Measurements from ENCODE around the gene ERI3. TPM values are rescaled to one million over a fixed set of nuclear protein-coding genes. Genes with fewer than 3 reads are reported as not detected.

Gene ERI3
- polyA plus RNA-seq, 2 of the 4 experiments (the other 2 are of a cell fraction): 43.4 to 44.7 TPM

- ATAC-seq: no peak
- H3K9me3 ChIP-seq: no peaks in the 10 kb centered on the region
- no peaks in the 10 kb centered on the region for H3K4me1 ChIP-seq
- ChIA-PET CTCF (interaction anchor here (1.1 to 1.6 kb wide), 3 partner anchors 11 to 347 kb away, joined by 3 to 8 read pairs (median 4); no protein-coding TSS in a partner anchor), POLR2A (no interaction called here)
- H3K27ac ChIP-seq: no peak overlapping the region
- no peak for TF ChIP-seq HOXB5 (CRISPR knock-in tag; IDR thresholded peaks at IDR 0.05)
- TF ChIP-seq TFCP2L1 (CRISPR knock-in tag; IDR thresholded peaks at IDR 0.05): no peak
- TF ChIP-seq RAD21 (conservative IDR thresholded peaks at IDR 0.05 in 1 of 2, IDR thresholded peaks at IDR 0.05 in 1 of 2): no peak
- no peak for TF ChIP-seq NFE2L2 (conservative IDR thresholded peaks at IDR 0.05; ENCODE audit: low read length)
- TF ChIP-seq ZC3H11A (IDR thresholded peaks at IDR 0.05): no peak
- TF ChIP-seq JUNB (IDR thresholded peaks at IDR 0.05): no peak
- TF ChIP-seq RFX5 (IDR thresholded peaks at IDR 0.05): no peak
- TF ChIP-seq ESRRA (IDR thresholded peaks at IDR 0.05; ENCODE audit: borderline replicate concordance, low read length): no peak
- TF ChIP-seq EHF (CRISPR knock-in tag; IDR thresholded peaks at IDR 0.05): no peak
- no peak for TF ChIP-seq POLR2AphosphoS2 (conservative IDR thresholded peaks at IDR 0.05; ENCODE audit: low read length)
- TF ChIP-seq, protein P1, sequence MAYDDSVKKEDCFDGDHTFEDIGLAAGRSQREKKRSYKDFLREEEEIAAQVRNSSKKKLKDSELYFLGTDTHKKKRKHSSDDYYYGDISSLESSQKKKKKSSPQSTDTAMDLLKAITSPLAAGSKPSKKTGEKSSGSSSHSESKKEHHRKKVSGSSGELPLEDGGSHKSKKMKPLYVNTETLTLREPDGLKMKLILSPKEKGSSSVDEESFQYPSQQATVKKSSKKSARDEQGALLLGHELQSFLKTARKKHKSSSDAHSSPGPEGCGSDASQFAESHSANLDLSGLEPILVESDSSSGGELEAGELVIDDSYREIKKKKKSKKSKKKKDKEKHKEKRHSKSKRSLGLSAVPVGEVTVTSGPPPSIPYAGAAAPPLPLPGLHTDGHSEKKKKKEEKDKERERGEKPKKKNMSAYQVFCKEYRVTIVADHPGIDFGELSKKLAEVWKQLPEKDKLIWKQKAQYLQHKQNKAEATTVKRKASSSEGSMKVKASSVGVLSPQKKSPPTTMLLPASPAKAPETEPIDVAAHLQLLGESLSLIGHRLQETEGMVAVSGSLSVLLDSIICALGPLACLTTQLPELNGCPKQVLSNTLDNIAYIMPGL (CRISPR knock-in tag; IDR thresholded peaks at IDR 0.05; ENCODE audit: borderline replicate concordance): no peak
- no peak for TF ChIP-seq PBX3 (IDR thresholded peaks at IDR 0.05)
- TF ChIP-seq EP300 (IDR thresholded peaks at IDR 0.05): no peak
- TF ChIP-seq HOXB13 (CRISPR knock-in tag; IDR thresholded peaks at IDR 0.05; ENCODE audit: low read depth): no peak
- no peak for TF ChIP-seq HOXA7 (CRISPR knock-in tag; IDR thresholded peaks at IDR 0.05)
- WGBS (ENCODE audit: missing lambda C conversion rate): 89% methylated on average over 12 of the region's 12 CpGs
- no peak for DNase-seq (ENCODE audit: low read depth in 1 of 2, low spot score in 1 of 2)
- no peak for FAIRE-seq
- H3K4me2 ChIP-seq: no peak overlapping the region
- no peak overlapping the region for H3K4me3 ChIP-seq
Measured at GRCh38 chr1:44305962-44306422, 49.1 kb downstream of the ERI3 start.

DNA sequence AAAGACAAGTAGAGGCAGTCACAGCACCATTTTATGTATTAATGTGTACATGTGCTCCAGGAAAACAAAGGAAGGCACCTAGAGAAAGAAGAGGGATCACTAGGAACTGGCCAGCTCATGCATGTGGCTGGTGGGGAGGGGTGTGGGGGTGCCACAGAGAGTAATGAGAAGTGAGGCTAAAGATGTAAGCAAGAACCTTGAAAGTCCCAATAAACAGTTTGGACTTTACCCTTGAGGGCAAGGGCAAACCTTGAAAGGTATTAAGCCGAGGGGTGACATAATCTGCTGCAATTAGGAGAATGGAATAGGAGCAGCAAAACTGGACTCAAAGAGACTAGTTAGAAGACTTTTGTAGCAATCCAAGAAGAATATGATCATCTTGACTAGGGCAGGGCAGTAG is 51.5 kb downstream of the ERI3 start:
- ChIA-PET CTCF (no interaction called here), POLR2A (no interaction called here)
- H3K9me3 ChIP-seq: no peaks in the 10 kb centered on the region
- H3K4me2 ChIP-seq: no peak overlapping the region
- ATAC-seq (no peak), DNase-seq (ENCODE audit: low read depth in 1 of 2, low spot score in 1 of 2) (no peak), FAIRE-seq (no peak)
- no peak overlapping the region for H3K4me3 ChIP-seq
- H3K27ac ChIP-seq: no peak overlapping the region
- 100% methylated on average over 1 of the region's 1 CpG for WGBS (ENCODE audit: missing lambda C conversion rate)
- H3K4me1 ChIP-seq: no peaks in the 10 kb centered on the region
- TF ChIP-seq PBX3 (IDR thresholded peaks at IDR 0.05) (no peak), PHF8 (IDR thresholded peaks at IDR 0.05; ENCODE audit: borderline replicate concordance, low read depth) (no peak), MAZ (IDR thresholded peaks at IDR 0.05; ENCODE audit: borderline replicate concordance, low read depth, low read length) (no peak), FOSB (CRISPR knock-in tag; IDR thresholded peaks at IDR 0.05) (no peak), GATA3 (IDR thresholded peaks at IDR 0.05; ENCODE audit: borderline replicate concordance) (no peak), E2F6 (IDR thresholded peaks at IDR 0.05; ENCODE audit: borderline replicate concordance, low read depth) (no peak), JUNB (IDR thresholded peaks at IDR 0.05) (no peak), ZSCAN20 (CRISPR knock-in tag; IDR thresholded peaks at IDR 0.05) (no peak), CHD4 (IDR thresholded peaks at IDR 0.05; ENCODE audit: borderline replicate concordance) (no peak), HOXB13 (CRISPR knock-in tag; IDR thresholded peaks at IDR 0.05; ENCODE audit: low read depth) (no peak), KDM1A (IDR thresholded peaks at IDR 0.05; ENCODE audit: low read depth) (no peak), FOXS1 (CRISPR knock-in tag; IDR thresholded peaks at IDR 0.05) (no peak), JUN (IDR thresholded peaks at IDR 0.05) (no peak)
- TF ChIP-seq, protein P1 (CRISPR knock-in tag; IDR thresholded peaks at IDR 0.05; ENCODE audit: borderline replicate concordance): no peak
